Nephron (organoid): Measurements from ENCODE around the gene FAH.

Experiments
- H3K27ac Mint-ChIP-seq, 3 experiments: 2 replicates each; pipeline ENCODE4 v1.8.0; 2020; ENCODE audit warnings: mixed read lengths in 3 of 3, mild to moderate bottlenecking in 2 of 3, moderate library complexity in 1 of 3
- H3K27me3 Mint-ChIP-seq: 2 replicates; pipeline ENCODE4 v1.8.0; 2021; ENCODE audit warnings: low read depth, mild to moderate bottlenecking, moderate library complexity, mixed read lengths
- H3K36me3 Mint-ChIP-seq: 2 replicates; pipeline ENCODE4 v1.8.0; 2020; ENCODE audit warnings: low read depth, mixed read lengths
- H3K4me1 Mint-ChIP-seq: 2 replicates; pipeline ENCODE4 v1.8.0; 2020; ENCODE audit warnings: mixed read lengths
- H3K4me3 Mint-ChIP-seq, 3 experiments: 2 replicates each; pipeline ENCODE4 v1.8.0; 2020; ENCODE audit warnings: mild to moderate bottlenecking in 3 of 3, mixed read lengths in 3 of 3, moderate library complexity in 2 of 3
- H3K9me3 Mint-ChIP-seq: 2 replicates; pipeline ENCODE4 v1.8.0; 2020; ENCODE audit warnings: mixed read lengths
- TF ChIP-seq, protein P1 (sequence below), 3 experiments: fragments of 200-600 bp; sonication (generic); IDR thresholded peaks; one replicate each; pipeline ENCODE4 v1.5.0; 2021; ENCODE audit warnings: antibody characterized with exemption in 3 of 3; ENCODE audit not compliant: unreplicated experiment in 3 of 3

FAH gene

GRCh38 chr15:80156176-80156720, 3.4 kb downstream of the FAH start:
- Mint-ChIP-seq H3K4me3 (peak overlapping the region; percentile 43 to 93 (median 56)), H3K36me3 (peaks cover 21% of the 10 kb centered on the region), H3K27ac (peak overlapping the region in 2 of 3 experiments; percentile 48 to 62), H3K27me3 (no peaks in the 10 kb centered on the region), H3K4me1 (peaks cover 39% of the 10 kb centered on the region), H3K9me3 (no peaks in the 10 kb centered on the region)
- TF ChIP-seq, protein P1, sequence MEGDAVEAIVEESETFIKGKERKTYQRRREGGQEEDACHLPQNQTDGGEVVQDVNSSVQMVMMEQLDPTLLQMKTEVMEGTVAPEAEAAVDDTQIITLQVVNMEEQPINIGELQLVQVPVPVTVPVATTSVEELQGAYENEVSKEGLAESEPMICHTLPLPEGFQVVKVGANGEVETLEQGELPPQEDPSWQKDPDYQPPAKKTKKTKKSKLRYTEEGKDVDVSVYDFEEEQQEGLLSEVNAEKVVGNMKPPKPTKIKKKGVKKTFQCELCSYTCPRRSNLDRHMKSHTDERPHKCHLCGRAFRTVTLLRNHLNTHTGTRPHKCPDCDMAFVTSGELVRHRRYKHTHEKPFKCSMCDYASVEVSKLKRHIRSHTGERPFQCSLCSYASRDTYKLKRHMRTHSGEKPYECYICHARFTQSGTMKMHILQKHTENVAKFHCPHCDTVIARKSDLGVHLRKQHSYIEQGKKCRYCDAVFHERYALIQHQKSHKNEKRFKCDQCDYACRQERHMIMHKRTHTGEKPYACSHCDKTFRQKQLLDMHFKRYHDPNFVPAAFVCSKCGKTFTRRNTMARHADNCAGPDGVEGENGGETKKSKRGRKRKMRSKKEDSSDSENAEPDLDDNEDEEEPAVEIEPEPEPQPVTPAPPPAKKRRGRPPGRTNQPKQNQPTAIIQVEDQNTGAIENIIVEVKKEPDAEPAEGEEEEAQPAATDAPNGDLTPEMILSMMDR (IDR thresholded peaks at IDR 0.05; ENCODE audit: unreplicated experiment in 3 of 3), result no peak

GRCh38 chr15:80157215-80157614, 4.4 kb downstream of the FAH start:
- H3K27me3 Mint-ChIP-seq, result no peaks in the 10 kb centered on the region
- no peak overlapping the region for H3K27ac Mint-ChIP-seq
- peaks cover 41% of the 10 kb centered on the region for H3K4me1 Mint-ChIP-seq
- peaks cover 27% of the 10 kb centered on the region for H3K36me3 Mint-ChIP-seq
- TF ChIP-seq, protein P1 (IDR thresholded peaks at IDR 0.05; ENCODE audit: unreplicated experiment in 3 of 3), result no peak
- H3K9me3 Mint-ChIP-seq, result no peaks in the 10 kb centered on the region
- no peak overlapping the region for H3K4me3 Mint-ChIP-seq

DNA sequence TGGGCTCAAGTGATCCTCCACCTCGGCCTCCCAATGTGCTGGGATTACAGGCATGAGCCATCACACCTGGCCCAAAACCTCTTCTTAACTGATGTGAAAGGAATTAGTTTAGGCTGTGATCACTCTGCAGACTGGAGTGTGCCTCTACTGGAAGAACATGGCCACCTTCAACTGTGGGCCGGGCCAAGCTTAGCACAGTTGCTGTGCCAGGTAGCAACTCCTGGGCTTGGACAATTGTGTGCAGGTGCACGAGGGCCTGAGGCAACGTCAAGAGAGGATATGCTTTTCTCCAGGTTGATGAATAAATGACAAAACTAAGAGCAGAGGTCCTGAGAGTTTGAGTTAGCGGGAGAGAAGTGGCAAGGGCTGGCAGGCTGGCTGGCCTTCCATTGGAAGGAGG, 6.5 kb downstream of the FAH start:
- Mint-ChIP-seq H3K4me3 (no peak overlapping the region), H3K9me3 (no peaks in the 10 kb centered on the region), H3K27ac (no peak overlapping the region), H3K36me3 (peaks cover 46% of the 10 kb centered on the region), H3K4me1 (peaks cover 29% of the 10 kb centered on the region), H3K27me3 (no peaks in the 10 kb centered on the region)
- TF ChIP-seq, protein P1 (IDR thresholded peaks at IDR 0.05; ENCODE audit: unreplicated experiment in 3 of 3), result no peak

- Mint-ChIP-seq H3K9me3 (no peaks in the 10 kb centered on the region), H3K36me3 (peaks cover 52% of the 10 kb centered on the region), H3K4me3 (no peak overlapping the region), H3K27ac (no peak overlapping the region), H3K27me3 (no peaks in the 10 kb centered on the region), H3K4me1 (peaks cover 22% of the 10 kb centered on the region)
- TF ChIP-seq, protein P1 (IDR thresholded peaks at IDR 0.05; ENCODE audit: unreplicated experiment in 3 of 3), result no peak
Measured at GRCh38 chr15:80159811-80160569, 7.2 kb downstream of the FAH start.

DNA sequence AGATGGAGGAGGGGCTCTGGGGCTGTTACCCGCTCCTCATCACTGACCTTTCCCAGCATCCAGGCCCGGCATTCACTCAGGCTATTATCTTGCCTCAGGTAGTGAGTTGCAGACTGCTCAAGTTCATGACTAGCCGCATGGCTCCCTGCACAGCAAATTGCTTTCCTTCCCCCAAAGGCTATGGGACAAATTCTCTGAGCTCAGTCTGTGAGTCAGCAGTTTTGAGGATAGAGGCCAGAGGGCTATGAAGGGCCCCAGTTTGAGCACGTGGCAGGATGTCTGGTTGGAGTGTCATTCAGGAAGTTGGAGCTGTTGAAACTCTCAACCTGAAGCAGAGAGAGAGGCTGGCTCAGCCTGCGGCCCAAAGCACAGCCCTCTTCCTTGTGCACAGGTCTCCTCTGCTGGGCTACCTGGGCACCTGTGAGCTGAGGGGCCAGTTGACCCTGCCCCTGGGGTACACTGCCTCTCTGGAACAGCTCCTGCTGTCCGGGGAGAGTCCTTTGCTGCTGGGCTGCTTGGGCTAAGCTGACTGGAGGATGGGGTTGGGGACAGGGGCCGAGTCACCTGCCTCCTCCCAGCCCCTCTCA, 7.9 kb downstream of the FAH start:
- H3K27me3 Mint-ChIP-seq, result no peaks in the 10 kb centered on the region
- H3K36me3 Mint-ChIP-seq, result peaks cover 52% of the 10 kb centered on the region
- H3K9me3 Mint-ChIP-seq, result no peaks in the 10 kb centered on the region
- H3K27ac Mint-ChIP-seq, result peak overlapping the region in 2 of 3 experiments; percentile 56 to 67
- no peak overlapping the region for H3K4me3 Mint-ChIP-seq
- peaks cover 15% of the 10 kb centered on the region for H3K4me1 Mint-ChIP-seq
- TF ChIP-seq, protein P1 (IDR thresholded peaks at IDR 0.05; ENCODE audit: unreplicated experiment in 3 of 3), result no peak
